Measurements from ENCODE around the gene TLCD3B.

The TLCD3B gene

GRCh38 chr16:29988346-29989075 lies 42.6 kb downstream of the TLCD3B start:
- no peak for DNase-seq (ENCODE audit: low spot score)

GRCh38 chr16:29987371-29988085 lies 43.5 kb downstream of the TLCD3B start:
- DNase-seq (ENCODE audit: low spot score) = no peak

GRCh38 chr16:29986931-29987330 lies 44.1 kb downstream of the TLCD3B start:
- DNase-seq (ENCODE audit: low spot score) = no peak

GRCh38 chr16:29986231-29986630 lies 44.8 kb downstream of the TLCD3B start:
- no peak for DNase-seq (ENCODE audit: low spot score)

- DNase-seq (ENCODE audit: low spot score) = no peak
Measured at GRCh38 chr16:29985271-29985811, 45.7 kb downstream of the TLCD3B start.

GRCh38 chr16:29984764-29985147 lies 46.3 kb downstream of the TLCD3B start:
- DNase-seq (ENCODE audit: low spot score) = no peak

GRCh38 chr16:29984137-29984763 lies 46.8 kb downstream of the TLCD3B start:
- no peak for DNase-seq (ENCODE audit: low spot score)

- DNase-seq (ENCODE audit: low spot score) = no peak
Measured at GRCh38 chr16:29983420-29984136, 47.5 kb downstream of the TLCD3B start.

GRCh38 chr16:29982560-29983419 lies 48.3 kb downstream of the TLCD3B start:
- DNase-seq (ENCODE audit: low spot score) = no peak

- no peak for DNase-seq (ENCODE audit: low spot score)
Measured at GRCh38 chr16:29978564-29979270, 52.4 kb downstream of the TLCD3B start.

- DNase-seq (ENCODE audit: low spot score) = no peak
Measured at GRCh38 chr16:29978081-29978480, 53.0 kb downstream of the TLCD3B start.

- DNase-seq (ENCODE audit: low spot score) = no peak
Measured at GRCh38 chr16:29977063-29977825, 53.8 kb downstream of the TLCD3B start.

GRCh38 chr16:29975811-29976511 lies 55.1 kb downstream of the TLCD3B start:
- DNase-seq (ENCODE audit: low spot score) = no peak

- DNase-seq (ENCODE audit: low spot score) = no peak
Measured at GRCh38 chr16:29975134-29975538, 55.9 kb downstream of the TLCD3B start.
